GM23248 (cell line): ENCODE results near the gene ABHD10. TPM values are rescaled to one million over a fixed set of nuclear protein-coding genes. Genes with fewer than 3 reads are reported as not detected.

Experiments
- DNase-seq: peaks from one replicate; pipeline ENCODE4 v3.0.0-alpha.2; 2015
- H2AFZ ChIP-seq: fragments of 200-600 bp; sonication (generic); 2 replicates; pipeline ENCODE4 v1.6.1; 2016; ENCODE audit warnings: antibody characterized with exemption
- H3F3A ChIP-seq: fragments of 200-600 bp; sonication (generic); 2 replicates; pipeline ENCODE4 v1.6.1; 2016; ENCODE audit warnings: mild to moderate bottlenecking, antibody characterized with exemption, mixed run types; ENCODE audit not compliant: insufficient read depth
- H3K27ac ChIP-seq: fragments of 200-600 bp; sonication (generic); 2 replicates; pipeline ENCODE4 v1.5.1; 2016; ENCODE audit warnings: mild to moderate bottlenecking
- H3K27me3 ChIP-seq: fragments of 200-600 bp; sonication (generic); replicated peaks from 2 replicates; pipeline ENCODE4 v1.6.1; 2016; ENCODE audit warnings: mild to moderate bottlenecking; ENCODE audit not compliant: insufficient read depth
- H3K36me3 ChIP-seq: fragments of 200-600 bp; sonication (generic); 2 replicates; pipeline ENCODE4 v1.6.1; 2016; ENCODE audit warnings: low read depth, mild to moderate bottlenecking
- H3K4me1 ChIP-seq: fragments of 200-600 bp; sonication (generic); 2 replicates; pipeline ENCODE4 v1.6.1; 2016; ENCODE audit warnings: mild to moderate bottlenecking; ENCODE audit not compliant: insufficient read depth
- H3K4me2 ChIP-seq: fragments of 200-600 bp; sonication (generic); one replicate; pipeline ENCODE4 v1.6.1; 2016; ENCODE audit warnings: mild to moderate bottlenecking; ENCODE audit not compliant: unreplicated experiment
- H3K4me3 ChIP-seq: fragments of 200-600 bp; sonication (generic); 2 replicates; pipeline ENCODE4 v1.5.1; 2016; ENCODE audit warnings: mild to moderate bottlenecking
- H3K79me2 ChIP-seq: fragments of 200-600 bp; sonication (generic); 2 replicates; pipeline ENCODE4 v1.6.1; 2016; ENCODE audit warnings: mild to moderate bottlenecking; ENCODE audit not compliant: insufficient read depth
- H3K9ac ChIP-seq: fragments of 200-600 bp; sonication (generic); 2 replicates; pipeline ENCODE4 v1.6.1; 2016; ENCODE audit warnings: mild to moderate bottlenecking
- H3K9me2 ChIP-seq: fragments of 200-600 bp; sonication (generic); 2 replicates; pipeline ENCODE4 v1.6.1; 2016; ENCODE audit warnings: mixed run types, mild to moderate bottlenecking, moderate library complexity; ENCODE audit not compliant: insufficient read depth
- H3K9me3 ChIP-seq: fragments of 200-600 bp; sonication (generic); one replicate; pipeline ENCODE4 v1.6.1; 2017; ENCODE audit warnings: low read depth
- H4K20me1 ChIP-seq: fragments of 200-600 bp; sonication (generic); 2 replicates; pipeline ENCODE4 v1.6.0; 2016; ENCODE audit not compliant: insufficient read depth
- EZH2 ChIP-seq: fragments of 200-600 bp; sonication (generic); IDR thresholded peaks from 2 replicates; pipeline ENCODE4 v1.6.1; 2018; ENCODE audit warnings: antibody characterized with exemption, mild to moderate bottlenecking; ENCODE audit not compliant: insufficient read depth, poor library complexity, severe bottlenecking
- EZH2phosphoT487 ChIP-seq: fragments of 200-600 bp; sonication (generic); IDR thresholded peaks from 2 replicates; pipeline ENCODE4 v1.6.1; 2018; ENCODE audit warnings: antibody characterized with exemption, moderate library complexity, mild to moderate bottlenecking, low read depth; ENCODE audit not compliant: insufficient read depth
- WGBS, 2 experiments: methylation state at CpG; one replicate each; pipeline ENCODE4 v1.1.6; 2015 to 2017; ENCODE audit warnings: low lambda C conversion rate in 2 of 2, low coverage in 1 of 2; ENCODE audit errors: missing lambda C conversion rate in 2 of 2; 5-methylcytosine and 5-hydroxymethylcytosine counted together
- in situ Hi-C: fragments of 300-500 bp; cut with MboI; formaldehyde crosslinking; loops from 2 replicates; pipeline ENCODE4 v1.15.0; 2020
- polyA plus RNA-seq: library from polyadenylated mRNA; unstranded; fragments of >200 nt; fragmentation: Nextera tagmentation; extraction: Ambion mirVana; gene quantifications from 2 replicates; pipeline ENCODE4 v1.2.1, GENCODE V29; 2016
- total RNA-seq: library from RNA; depleted of rRNA; stranded (reverse); fragments of >200 nt; shearing (Covaris generic); gene quantifications from 2 replicates; pipeline ENCODE4 v1.2.3, GENCODE V29; 2014; rRNA removed

ABHD10 gene
- total and polyA plus RNA-seq, 2 experiments from 2014 or later: 25.4 to 26.4 TPM

DNA sequence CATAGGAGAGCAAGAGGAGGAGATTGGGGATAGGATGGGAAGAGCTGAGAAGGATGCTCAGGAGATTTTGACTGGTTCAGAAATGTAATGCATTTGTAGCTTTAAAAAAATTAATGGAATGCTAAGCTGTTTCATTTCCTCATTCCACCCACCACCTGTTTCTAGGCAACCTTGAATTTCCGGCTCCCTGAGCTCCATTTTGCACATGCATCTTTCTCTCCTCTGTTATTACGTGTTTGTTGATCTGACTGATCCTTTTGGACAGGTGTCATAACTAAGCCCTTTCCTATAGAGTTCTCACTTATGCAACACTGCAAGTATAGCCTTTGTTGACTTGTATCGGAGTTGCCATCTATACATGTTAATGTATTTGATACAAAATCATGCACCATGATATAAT, 60.0 kb downstream of the ABHD10 start:
- no peaks in the 10 kb centered on the region for H3K36me3 ChIP-seq
- peak; percentile 41 for DNase-seq
- H3K4me1 ChIP-seq: peaks cover 13% of the 10 kb centered on the region; the same call in 1 of the 2 replicates
- in situ Hi-C loops: no loop called here
- no peaks in the 10 kb centered on the region for H3K27me3 ChIP-seq
- peak overlapping the region; percentile 61 for H2AFZ ChIP-seq
- no peaks in the 10 kb centered on the region for H4K20me1 ChIP-seq
- no peak overlapping the region for H3K4me3 ChIP-seq
- H3K27ac ChIP-seq: no peak overlapping the region
- WGBS, 2 experiments: 13 to 16% methylated on average over 3 of the region's 3 CpGs
- no peak overlapping the region for H3K9ac ChIP-seq
- no peaks in the 10 kb centered on the region for H3K79me2 ChIP-seq
- H3F3A ChIP-seq: peaks cover 5% of the 10 kb centered on the region; the same call in 1 of the 2 replicates
- no peaks in the 10 kb centered on the region for H3K9me3 ChIP-seq
- no peaks in the 10 kb centered on the region for H3K9me2 ChIP-seq
- no peak overlapping the region for H3K4me2 ChIP-seq
- TF ChIP-seq EZH2phosphoT487 (no peak), EZH2 (no peak)

DNA sequence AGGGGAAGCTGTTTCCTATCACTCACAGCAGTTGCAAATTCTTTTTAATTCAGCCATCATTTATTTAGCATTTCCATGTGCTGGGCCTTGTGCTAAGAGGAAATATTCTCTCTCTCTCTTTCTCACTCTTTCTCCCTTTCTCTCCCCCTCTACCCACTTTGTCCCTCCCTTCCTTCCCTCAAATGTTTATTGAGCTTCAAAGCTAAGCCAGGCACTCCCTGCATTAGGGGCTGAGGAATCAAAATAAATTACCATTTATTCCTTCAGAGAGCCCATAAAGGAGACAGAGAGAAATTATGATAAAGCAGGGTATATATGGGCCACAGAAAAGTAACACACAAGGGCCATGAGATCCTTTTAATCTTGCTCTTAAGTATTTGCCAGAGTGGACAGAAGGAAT, 62.5 kb downstream of the ABHD10 start:
- Histone ChIP-seq H3K9me2 (no peaks in the 10 kb centered on the region), H3K4me2 (no peak overlapping the region)
- in situ Hi-C loops: no loop called here

DNA sequence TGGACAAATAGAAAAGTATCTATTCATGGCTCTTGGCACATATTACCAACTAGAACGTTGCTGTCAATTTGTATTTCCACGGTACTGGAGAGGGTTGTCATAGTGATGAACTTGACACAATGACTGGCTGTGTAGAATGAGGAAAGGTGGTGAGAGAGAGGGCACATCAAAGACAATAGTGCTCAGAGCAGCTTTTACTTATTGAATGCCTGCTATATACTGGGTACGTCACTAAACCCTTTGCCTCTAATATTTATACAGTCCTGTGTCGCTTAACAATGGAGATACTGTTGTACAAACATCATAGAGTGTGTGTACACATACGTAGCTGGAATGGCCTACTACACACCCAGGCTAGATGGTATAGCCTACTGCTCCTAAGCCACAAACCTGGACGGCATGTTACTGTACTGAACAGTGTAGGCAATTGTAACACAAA, 64.0 kb downstream of the ABHD10 start:
- Histone ChIP-seq H3K4me1 (peaks cover 13% of the 10 kb centered on the region; the same call in 1 of the 2 replicates), H3K79me2 (no peaks in the 10 kb centered on the region), H4K20me1 (no peaks in the 10 kb centered on the region), H3K9me2 (no peaks in the 10 kb centered on the region), H3K9me3 (no peaks in the 10 kb centered on the region), H3K27me3 (no peaks in the 10 kb centered on the region), H3K27ac (no peak overlapping the region), H3K9ac (no peak overlapping the region), H3K36me3 (no peaks in the 10 kb centered on the region), H3K4me3 (no peak overlapping the region), H3K4me2 (no peak overlapping the region), H2AFZ (peak overlapping the region; percentile 95), H3F3A (peaks cover 10% of the 10 kb centered on the region; the same call in 1 of the 2 replicates)
- no peak for TF ChIP-seq EZH2phosphoT487
- TF ChIP-seq EZH2: no peak
- DNase-seq: no peak
- 64 to 66% methylated on average over 6 of the region's 6 CpGs for WGBS, 2 experiments
- in situ Hi-C loops: no loop called here

More for the DNA sequence above, 62.5 kb downstream of the ABHD10 start:
- Histone ChIP-seq H4K20me1 (no peaks in the 10 kb centered on the region), H3F3A (peaks cover 5% of the 10 kb centered on the region; the same call in 1 of the 2 replicates), H3K9me3 (no peaks in the 10 kb centered on the region), H2AFZ (no peak overlapping the region), H3K4me3 (no peak overlapping the region), H3K27me3 (no peaks in the 10 kb centered on the region), H3K79me2 (no peaks in the 10 kb centered on the region), H3K4me1 (peaks cover 13% of the 10 kb centered on the region; the same call in 1 of the 2 replicates), H3K36me3 (no peaks in the 10 kb centered on the region), H3K27ac (no peak overlapping the region), H3K9ac (no peak overlapping the region)
- no peak for DNase-seq
- no peak for TF ChIP-seq EZH2phosphoT487
- no peak for TF ChIP-seq EZH2

Other genes starting within 250 kb of the ABHD10 start
- gene PHLDB2, start 119.8 kb upstream of the ABHD10 start, total RNA-seq: 60.6 and 63.9 TPM in 2 replicates
- gene PHLDB2, start 119.8 kb upstream of the ABHD10 start, polyA plus RNA-seq: 53.3 and 55.6 TPM in 2 replicates
- 1.3 TPM in 1 of 2 replicates, not detected in the other for gene TAGLN3, start 19.9 kb downstream of the ABHD10 start, total RNA-seq
- gene TAGLN3, start 19.9 kb downstream of the ABHD10 start, polyA plus RNA-seq: 0.48 and 0.61 TPM in 2 replicates
- not detected in 2 replicates for gene TMPRSS7, start 55.7 kb downstream of the ABHD10 start, total RNA-seq
- not detected in 2 replicates for gene TMPRSS7, start 55.7 kb downstream of the ABHD10 start, polyA plus RNA-seq
- 1.3 and 3.5 TPM in 2 replicates for gene C3orf52, start 107.4 kb downstream of the ABHD10 start, total RNA-seq
- gene C3orf52, start 107.4 kb downstream of the ABHD10 start, polyA plus RNA-seq: 1.6 and 1.9 TPM in 2 replicates
- gene GCSAM, start 154.2 kb downstream of the ABHD10 start, total RNA-seq: not detected in 2 replicates
- 0.19 and 0.20 TPM in 2 replicates for gene GCSAM, start 154.2 kb downstream of the ABHD10 start, polyA plus RNA-seq